Activated T-cell treated with anti-CD3 and anti-CD28 coated beads for 4 hours (primary cell): ENCODE data around the gene PCAT6.
A peak's percentile ranks its signal among the peaks of the same experiment; 100 is the strongest.
"Not testable (repeated sequence)": the region's sequence is repeated elsewhere in the genome, so short reads cannot be mapped to it uniquely, and the experiment has no call there.

Source experiments
- DNase-seq: peaks from one replicate; pipeline ENCODE4 v3.0.0-alpha.2; 2020

PCAT6 gene

DNA sequence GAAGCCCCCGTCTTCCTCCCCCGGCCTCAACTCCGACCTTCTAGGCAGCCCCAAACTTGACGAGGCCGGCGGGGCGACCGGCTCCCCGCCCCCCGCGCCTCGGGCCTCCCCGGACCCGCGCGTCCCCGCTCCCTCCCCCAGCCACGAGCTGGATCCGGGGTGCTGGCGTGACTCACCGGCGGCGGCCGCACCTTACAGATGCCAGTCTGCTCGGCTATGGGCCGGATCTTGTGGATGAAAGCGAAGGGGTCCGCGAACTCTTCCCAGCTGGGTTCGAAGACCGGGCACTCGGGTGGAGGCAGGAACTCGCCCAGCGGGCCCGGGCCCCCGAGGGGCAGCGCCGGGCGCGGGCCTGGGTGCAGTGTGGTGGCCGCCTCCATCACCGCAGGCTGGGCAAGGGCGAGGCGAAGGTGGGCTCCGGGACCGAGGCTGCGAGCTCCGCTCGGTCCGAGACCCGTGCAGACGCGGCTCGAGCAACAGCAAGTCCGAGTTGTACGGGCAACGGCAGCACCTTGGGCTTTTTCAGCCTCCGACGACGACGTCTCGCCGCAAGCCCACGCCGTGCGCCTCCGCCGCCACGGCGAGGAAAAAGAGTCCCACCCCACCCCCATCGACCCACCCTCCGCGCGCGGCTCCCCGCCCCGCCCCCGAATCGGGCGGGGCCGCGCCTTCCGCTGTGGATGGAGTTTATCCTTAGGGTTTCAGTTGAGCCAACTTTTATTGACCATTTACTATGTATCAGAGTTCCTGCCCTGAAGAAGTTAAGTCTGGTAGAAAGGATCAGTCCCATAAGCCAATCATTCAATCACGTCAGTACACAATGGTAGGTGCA, 2.6 kb upstream of the PCAT6 start, which contains the start of gene KDM5B:
KDM5B (minus strand) TSS at position 496 of the 832 bp plus-strand sequence; CDS start at position 380, 116 bp downstream.
- DNase-seq: peak; percentile 61

DNA sequence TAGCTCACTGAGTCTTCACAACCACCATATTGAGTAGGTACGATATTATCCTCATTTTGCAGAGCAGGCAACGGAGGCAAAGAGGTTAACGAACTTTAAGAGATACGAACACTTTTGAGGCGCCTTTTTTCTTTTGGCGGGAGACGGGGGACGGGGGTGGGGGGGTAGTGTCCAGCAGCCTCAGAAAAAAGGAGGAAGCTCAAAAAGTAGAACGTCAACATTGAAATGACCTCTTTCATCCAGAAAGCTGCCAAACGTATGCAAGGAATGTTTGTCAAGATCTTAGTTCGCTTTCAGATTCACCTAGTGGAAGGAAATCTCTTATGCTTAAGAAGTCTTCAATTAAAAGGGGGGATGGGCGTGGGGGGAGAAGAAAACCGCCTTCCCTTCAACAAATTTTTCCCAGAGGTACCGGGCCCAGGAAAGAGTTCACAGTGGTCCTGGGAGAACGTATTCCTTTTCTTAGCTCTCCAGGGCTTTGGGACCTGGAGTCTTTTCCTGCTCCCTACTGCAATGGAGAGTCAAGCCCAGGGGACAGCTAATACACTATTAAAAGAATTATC, 1.1 kb upstream of the PCAT6 start:
- no peak for DNase-seq

DNA sequence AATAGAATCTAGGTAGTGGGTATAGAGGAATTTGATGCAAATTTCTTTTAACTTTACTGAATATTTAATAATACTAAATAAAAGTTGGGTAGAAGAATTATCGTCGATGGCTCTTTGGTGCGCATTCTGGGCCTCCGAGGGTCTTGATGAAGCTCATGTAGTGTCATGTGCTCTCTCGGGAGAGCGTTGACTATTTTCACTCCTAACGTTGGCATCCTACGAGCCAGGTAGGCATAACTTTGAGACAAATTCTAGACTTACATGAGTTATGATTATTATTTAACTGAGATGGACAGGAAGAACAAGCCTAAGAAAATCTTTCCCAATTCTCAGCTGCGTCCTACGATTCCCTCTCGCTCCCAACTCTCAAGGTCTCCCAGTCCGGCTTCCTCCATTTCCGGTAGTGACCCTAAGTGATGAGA, 550 bp upstream of the PCAT6 start:
- DNase-seq: no peak

DNA sequence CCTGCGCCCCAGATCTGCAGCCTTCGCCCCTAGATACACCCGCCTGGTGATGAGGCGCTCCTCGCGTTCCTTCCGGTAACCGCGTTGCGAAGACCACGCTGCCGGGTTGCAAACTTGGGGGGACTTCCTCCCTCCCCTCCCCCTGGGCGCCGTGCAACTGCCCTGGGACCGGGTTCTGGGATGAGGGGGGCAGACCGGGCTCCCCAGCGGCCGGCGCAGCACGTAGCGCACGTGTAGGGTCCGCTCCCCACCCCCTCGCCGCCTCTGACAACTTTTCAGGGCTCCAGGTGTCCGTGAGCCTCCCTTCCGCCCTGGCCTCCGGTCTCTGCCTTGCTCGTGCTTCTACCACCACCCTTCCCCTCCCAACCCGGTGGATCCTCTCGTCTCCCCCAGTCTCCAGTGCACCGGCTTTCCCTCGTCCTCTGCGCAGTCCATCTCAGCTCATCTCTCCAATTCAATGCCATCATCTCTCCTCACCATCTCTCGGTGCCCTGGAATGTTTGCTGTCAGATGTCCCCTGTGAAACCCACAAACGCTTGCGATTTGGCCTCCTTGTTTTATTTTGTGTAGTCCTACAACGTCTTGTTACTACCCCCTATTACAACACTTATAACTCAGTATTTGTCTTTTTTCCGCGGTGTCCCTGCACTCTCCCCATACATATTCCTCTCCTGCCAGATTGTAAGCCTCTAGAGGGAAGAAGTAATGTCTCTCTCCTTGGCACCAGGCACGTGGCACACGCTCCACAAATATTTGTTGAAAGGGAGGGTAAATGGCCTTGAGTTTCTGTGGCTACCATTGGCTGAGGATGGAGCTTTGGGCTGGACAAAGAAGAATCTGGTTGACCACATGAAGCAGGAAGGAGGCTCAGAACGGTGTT, 782 bp downstream of the PCAT6 start:
- no peak for DNase-seq

DNA sequence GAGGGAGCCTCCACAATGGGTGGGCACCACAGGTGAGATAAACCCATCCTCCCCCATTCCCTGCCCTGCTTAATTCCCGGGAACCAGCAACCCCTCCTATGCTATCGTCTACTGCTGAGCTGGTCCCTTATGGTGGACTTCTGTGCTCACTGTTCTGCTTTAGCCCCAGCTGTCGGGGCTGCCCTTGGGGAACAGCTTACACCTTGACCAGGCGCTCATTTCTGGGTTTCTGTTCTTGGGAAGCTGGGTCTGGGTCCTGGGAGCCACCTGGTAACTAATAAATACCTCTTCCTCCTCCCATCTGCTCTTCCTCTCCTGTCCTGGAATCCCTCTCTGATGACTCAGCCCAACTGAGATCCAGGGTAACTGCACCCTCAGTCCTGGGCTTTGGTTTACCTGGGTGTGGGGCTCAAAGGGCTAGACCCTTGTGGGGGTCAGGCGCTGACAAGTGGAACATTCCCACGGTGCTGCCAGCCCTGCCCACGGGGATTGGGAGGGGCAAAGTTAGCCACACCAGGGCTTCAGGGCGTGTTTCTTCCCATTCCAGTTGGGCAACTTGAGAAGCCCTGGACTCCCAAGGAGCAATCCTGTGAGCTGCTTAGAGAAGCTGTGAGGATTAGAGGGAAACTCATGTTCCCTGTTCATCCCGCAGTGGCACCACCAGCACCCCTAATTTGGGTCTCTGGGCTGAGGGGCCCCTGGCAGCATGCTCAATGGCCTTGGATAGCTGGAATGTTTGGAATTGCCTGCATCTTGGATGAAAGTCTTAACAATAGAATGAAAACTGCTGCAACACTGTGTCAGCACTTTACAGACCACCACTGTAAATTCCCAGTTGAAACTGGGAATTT, 1.6 kb downstream of the PCAT6 start:
- no peak for DNase-seq

DNA sequence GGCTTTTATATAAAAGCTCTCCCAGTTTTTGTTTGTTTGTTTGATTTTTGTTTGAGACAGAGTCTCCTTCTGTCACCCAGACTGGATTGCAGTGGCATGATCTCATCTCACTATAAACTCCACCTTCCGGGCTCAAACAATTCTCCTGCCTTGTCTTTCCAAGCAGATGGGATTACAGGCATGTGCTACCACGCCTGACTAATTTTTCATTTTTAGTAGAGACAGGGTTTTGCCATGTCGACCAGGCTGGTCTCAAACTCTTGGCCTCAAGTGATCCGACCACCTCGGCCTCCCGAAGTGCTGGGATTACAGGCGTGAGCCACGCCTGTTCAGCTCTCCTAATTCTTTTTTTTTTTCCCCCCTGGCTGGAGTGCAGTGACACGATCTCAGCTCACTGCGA, 4.4 kb downstream of the PCAT6 start:
- DNase-seq: no peak

DNA sequence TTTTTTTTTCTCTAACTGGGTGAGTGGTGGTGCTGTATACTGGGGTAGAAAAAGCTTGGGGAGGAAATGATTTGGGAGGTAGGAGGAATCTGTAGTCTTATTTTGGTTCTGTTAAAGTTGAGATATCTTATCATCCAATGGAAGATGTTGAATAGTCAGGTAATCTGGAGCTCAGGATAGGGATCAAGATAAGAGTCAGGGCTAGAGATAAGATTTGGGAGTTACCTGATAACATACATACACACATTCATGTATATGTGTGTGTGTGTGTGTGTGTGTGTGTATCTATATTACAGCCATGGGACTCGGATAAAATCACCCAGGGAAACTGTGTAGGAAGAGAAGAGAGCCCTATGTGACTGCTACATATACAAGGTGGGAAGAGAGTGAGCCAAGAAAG, 8.1 kb downstream of the PCAT6 start:
- DNase-seq: no peak

DNA sequence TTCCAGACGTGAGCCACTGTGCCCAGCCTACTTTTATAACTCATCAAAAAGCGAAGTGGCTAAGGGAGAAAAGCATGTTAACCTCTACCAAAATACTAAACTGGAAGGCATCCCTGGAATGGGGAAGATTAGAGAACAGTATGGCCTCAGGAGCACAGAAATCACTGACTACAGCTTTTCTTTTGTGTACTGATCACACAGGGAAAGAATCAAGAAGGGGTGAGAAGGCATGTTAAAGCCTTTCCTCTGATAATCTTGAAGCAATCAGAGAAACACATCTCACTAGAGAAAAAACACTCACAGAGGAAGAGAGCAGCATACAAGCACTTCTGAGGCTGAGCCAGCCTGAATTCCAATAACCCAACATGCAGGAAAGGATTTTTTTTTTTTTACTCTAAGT, 10.7 kb downstream of the PCAT6 start:
- no peak for DNase-seq

DNA sequence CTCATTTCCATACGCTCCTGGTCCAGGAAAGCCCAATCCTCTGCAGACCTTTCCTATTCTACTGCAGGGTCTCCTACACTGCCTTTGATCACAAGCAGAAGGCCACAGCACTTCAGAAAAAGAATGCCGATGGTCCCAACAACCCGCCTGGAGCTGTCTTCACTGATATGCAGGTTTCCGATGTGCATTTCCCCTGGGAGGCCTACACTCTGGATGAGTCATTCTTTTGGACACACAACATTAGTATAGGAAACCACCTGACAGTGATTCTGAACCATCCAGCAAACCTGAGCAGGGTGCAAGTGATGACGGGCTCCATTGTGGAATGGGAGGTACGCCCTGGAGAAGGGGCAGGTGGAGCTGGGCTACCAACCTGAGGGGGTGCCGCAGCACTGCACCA, 15.0 kb downstream of the PCAT6 start:
- no peak for DNase-seq

DNA sequence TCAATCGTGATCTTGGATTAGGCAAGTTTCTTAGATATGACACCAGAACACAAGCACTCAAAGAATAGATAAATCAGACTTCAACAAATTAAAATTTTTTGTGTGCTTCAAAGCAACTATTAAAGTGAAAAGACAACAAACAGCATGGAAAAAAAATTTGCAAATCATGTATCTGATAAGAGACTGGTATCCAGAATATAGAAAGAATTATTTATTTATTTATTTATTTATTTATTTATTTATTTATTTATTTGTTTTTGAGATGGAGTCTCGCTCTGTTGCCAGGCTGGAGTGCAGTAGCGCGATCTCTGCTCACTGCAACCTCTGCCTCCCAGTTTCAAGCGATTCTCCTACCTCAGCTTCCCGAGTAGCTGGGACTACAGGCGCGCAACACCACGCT, 18.5 kb downstream of the PCAT6 start:
- DNase-seq: not testable (repeated sequence)

DNA sequence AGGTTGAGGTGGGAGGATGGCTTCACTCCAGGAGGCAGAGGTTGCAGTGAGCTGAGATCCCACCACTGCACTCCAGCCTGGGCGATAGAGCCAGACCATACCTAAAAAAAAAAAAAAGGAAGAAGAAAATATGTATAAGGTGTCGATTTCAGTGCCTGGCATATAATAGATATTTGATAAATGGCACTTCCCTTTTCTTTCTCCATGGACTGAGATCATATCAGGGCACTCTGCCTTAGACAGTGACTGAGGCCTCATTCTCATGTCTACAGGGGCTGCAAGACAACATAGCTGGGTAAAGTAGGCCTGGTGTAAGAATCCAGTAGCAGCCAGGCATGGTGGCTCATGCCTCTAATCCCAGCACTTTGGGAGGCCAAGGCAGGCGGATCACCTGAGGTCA, 21.2 kb downstream of the PCAT6 start:
- DNase-seq: no peak

DNA sequence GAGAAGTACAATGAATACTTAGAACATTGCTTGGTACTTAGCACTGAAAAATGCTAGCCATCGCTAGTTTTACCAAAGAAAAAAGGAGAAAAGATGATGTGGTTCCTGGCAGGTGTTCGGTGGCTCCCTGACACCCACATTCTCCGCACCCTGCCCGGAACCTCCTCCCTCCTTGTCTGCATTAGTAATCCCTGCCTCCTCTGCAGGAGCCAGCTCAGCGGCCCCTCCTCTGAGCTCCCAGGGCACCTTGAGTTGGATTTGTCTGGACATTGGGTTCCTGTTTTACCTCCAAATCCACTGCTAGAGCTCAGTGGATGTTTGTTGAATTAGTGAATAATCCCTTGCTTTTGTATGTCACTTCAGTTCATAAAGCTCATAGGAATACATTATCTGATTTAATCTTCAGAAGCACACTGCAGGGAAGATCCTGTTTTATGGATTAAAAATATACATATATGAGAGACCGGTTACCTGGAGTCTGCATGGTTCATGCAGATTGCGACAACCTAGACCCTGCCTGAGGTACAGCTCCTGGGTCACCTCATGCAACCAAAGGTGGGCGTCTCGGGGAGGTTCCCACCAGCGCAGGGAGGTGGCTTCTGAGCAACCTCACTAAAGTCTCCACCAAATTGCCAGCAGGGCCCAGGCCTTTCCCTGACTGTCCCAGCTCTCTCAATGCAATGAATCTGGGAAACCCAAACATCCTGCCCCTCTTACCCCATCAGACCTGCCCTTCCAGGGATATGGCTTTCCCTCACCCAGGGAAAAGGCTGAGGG, 24.2 kb downstream of the PCAT6 start:
- DNase-seq: no peak

DNA sequence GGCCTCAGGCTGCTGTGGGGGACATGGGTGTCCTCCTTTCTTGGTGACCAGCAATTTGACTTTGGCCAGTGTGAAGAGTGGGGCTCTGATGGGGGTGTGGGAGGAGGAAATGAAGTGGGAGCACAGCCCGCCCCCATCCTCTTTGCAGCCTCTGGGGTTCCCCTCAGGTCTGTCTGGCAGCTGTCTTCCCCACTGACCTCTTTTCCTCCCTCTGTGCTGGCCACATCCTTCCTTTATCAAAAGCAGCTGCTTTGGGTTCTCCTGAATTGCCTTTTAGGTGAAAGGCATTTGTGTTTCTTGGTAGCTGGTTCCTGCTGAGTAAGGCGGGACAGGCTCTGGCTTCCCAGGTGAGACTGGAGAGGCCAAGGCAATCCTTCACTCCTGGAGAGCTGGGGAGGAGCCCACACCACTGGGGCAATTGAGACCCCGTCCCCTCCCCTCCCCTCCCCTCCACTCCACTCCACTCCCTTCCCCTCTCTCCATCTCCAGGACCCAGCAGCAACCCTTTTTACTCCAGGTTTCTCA, 24.9 kb downstream of the PCAT6 start:
- DNase-seq: no peak

DNA sequence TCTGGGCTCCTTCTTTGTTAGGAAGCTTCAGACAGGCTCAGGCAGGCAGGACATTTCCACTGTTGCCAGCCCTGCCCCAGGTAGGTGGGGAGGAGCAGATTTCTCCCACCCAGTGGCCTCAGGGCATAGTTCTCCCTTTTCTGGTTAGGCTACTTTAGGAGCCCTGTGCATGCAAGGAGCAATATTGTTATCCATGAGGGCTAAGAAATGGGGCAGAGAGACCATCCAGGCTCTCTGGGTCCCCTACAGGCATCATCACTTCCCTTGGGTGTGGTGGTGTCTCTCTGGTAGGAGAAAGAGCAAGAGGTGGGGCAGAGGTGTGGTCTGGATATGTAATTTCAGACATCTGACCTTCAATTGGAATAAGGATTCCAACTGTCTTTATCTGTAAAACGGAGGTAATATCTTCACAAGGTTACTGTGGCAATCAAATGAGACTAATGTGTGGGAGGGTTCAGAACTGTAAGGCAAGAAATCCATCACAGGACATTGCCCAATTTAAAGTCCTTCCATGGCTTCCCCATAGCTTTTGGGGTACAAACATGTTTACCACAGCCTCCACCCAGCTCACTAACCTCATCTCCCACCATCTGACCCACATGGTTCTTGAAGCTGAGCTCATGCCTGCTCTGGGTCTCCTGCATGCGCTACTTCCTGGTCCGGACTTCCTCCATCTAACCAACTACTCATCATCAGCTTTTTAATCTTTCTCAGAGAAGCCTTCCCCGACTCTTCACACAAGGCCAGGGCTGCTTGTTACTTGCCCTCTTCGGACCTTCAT, 26.1 kb downstream of the PCAT6 start:
- DNase-seq: no peak

DNA sequence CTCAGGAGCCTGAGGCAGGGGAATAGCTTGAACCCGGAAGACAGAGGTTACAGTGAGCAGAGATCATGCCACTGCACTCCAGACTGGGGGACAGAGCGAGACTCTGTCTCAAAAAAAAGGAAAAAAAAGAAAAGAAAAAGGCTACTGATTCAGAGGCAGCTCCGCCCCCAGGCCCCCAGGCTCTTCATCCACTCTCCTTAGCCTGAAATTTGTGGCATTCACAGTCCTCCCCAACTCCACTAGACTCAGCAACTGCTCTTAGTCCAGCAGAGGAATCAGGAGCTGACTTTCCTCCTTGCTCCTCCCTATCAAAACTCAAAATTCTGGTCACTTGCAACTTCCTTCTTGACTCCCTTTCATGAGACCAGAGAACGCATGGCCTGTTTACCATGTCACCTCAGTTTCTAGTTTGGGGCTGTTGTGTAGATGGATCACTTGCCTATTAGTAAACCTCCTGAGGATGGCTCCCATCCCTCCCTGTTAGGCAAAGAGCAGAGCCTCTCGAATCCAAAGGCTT, 27.1 kb downstream of the PCAT6 start:
- DNase-seq: no peak

DNA sequence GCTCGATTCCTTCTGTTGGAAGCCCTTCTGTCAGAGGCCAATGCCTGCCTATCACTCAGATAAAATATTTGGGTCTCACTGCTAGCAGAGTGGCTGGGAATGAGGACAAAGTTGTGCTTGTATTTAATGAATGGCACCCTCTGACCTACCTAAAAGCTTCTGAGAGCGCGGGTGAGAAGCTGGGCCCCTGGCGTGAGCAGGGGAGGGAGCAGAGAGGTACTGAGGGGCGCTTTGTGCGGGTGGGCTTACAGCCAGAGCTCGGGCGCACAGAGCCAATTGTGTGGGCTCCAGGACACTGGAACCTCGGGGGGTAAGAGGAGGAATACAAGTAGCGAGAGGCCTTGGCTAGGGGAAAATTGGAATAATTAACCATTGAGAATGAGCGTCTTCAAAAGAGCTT, 32.3 kb downstream of the PCAT6 start:
- DNase-seq: no peak

DNA sequence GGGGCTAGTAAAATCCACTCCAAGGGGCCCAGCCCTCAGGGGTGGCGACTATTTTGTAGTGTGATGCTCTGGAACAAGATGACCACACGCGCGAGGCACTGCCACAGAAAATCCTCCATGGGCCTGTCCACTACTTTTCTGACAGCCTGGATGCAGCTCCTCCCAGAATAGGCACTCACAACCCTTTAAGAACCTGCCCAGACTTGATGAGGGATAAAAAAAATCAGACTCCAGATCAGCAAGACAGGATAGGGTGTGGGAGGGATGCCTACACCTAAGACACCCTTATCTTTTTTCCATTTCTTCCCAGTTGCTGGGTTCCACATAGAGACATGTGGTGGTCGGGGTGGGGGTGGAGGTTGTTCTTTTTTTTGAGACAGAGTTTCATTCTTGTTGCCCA, 33.5 kb downstream of the PCAT6 start:
- no peak for DNase-seq

DNA sequence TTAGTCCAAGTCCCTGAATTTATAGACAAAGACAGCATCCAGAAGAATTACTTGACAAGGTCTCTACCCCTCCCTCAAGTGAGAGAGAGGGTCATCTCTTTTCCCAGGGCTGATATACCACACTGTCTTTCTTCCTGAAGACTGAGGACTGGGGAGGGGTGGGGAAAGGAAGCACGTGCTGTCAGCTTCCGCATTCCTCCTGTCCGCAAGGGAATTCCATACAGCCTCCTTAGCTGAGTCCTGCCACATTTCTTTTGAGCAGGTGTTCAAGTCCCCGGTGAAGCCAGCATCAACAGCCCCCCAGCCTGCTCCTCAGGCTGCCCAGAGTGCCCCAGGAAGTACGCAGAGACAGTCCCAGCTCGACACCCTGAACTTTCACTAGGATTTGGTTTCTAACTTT, 34.2 kb downstream of the PCAT6 start:
- no peak for DNase-seq

DNA sequence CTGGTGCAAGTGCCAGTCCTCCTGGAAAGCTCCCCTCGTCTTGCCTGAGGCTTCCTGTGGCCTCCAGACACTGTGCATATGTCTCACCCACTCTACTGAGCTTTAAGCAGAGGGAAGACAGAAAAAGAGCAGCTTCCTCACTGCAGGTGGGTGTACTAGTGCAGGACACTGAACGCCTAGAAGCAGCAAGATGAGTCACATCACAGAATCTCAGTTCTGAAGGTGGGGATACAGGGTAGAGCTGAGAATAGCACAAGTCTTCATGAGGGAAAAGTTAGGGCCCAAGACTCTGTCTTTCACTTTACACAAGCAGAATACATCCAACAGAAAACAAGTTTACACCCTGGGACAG, 37.4 kb downstream of the PCAT6 start:
- no peak for DNase-seq

DNA sequence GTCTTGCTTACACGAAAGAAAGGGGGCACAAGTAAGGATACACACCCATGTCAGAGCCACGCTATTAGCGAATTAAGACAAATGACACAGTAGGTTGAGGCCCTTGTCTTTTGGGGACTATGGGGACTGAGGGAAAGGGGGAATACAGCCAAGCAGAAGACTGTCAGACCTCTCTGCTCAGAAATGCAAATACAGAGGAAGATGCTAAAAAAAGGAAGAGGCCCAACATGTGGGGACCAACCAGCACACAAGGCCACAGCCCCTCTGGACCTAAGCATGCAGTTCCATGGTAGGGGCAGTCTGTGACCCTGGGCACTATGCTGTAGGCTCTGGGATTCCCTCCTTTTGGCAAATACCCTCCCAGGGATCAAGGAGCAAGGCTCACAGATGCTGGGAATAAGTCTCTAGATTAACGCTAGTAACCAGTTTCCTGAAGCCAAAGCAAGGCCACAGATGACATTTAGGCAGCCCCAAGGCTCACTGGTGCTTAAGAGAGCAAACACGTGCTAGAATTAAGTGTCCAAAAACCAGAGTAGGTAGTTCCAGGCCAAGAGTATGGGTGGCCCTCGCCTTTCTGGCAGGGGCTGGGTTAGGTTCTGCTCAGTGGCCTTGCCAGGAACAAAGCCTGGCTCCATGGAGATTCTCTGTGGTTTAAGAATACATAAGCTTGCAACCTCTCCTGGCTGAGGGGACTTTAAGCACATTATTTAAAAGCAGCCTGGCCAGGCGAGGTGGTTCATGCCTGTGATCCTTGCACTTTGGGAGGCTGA, 40.0 kb downstream of the PCAT6 start:
- DNase-seq: no peak
